ENCODE measurements around the gene GAP43.
A peak's percentile ranks its signal among the peaks of the same experiment; 100 is the strongest.

The GAP43 gene

GRCh38 chr3:115626721-115627120 is 3.4 kb downstream of the GAP43 start:
- no peak for DNase-seq (ENCODE audit: low read depth, low spot score)
- H3K27ac ChIP-seq: no peak overlapping the region

- no peak overlapping the region for H3K27ac ChIP-seq
- no peak for DNase-seq (ENCODE audit: low read depth, low spot score)
Observed at GRCh38 chr3:115627180-115628074, 4.1 kb downstream of the GAP43 start.

GRCh38 chr3:115628075-115628412 is 4.7 kb downstream of the GAP43 start:
- no peak for DNase-seq (ENCODE audit: low read depth, low spot score)
- no peak overlapping the region for H3K27ac ChIP-seq

- H3K27ac ChIP-seq: no peak overlapping the region
- no peak for DNase-seq (ENCODE audit: low read depth, low spot score)
Observed at GRCh38 chr3:115630850-115631249, 7.5 kb downstream of the GAP43 start.

DNA sequence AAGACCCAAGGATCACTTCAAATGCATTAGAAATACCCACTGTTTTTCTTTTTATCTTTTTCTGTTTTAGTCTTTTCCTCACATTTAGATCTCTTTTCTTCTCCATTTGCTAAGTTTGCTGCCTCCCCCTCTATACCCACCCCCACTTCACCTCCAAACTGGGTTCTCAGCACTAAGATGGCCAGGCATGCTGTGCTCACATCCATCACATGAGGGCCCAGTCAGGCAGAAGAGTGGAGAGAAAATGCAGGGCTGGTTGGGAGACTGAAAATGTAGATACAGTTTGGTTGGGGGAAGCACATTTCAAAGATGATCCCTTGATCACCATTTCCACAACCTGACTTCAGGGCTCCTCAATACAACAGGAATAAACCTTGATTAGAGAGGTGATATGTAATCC is 8.7 kb downstream of the GAP43 start:
- no peak overlapping the region for H3K27ac ChIP-seq
- no peak for DNase-seq (ENCODE audit: low read depth, low spot score)

DNA sequence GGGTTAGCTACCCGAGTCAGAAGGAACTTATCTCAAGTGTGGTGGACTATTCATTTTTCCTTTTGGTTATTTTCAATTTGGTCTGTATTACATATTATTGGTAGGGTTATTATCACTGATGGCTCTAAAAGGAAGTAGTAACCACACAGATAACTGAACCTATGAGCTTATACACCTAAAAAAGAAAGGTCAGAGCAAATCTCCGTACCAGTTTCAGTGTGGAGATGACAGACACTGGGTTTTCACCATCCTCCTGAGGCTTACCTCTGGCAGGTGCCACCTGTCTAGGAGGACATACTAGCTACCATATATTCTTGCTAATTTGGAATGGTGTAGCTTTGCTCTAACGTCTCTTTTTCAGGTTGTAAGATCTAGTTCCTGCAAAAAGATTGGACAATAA is 10.2 kb downstream of the GAP43 start:
- no peak for DNase-seq (ENCODE audit: low read depth, low spot score)
- H3K27ac ChIP-seq: no peak overlapping the region

DNA sequence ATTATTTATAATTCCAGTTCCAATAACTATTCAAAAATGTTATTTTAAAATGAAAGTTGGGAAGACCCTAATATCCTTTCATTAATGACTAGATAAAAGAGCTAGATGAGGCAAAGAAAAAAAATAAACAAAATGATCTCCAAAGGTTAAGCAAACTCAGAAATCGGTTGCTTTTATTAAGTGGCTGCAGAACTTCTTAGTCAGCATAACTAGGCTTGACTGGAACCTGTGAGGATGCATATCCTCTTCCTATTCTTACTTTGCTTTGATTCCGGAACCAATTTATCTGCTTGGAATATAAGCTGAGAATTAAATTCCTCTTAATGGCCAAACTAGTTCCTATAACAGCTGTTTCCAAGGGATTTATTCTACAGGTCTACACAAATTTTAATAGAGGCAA is 10.7 kb downstream of the GAP43 start:
- H3K27ac ChIP-seq: no peak overlapping the region
- no peak for DNase-seq (ENCODE audit: low read depth, low spot score)

DNA sequence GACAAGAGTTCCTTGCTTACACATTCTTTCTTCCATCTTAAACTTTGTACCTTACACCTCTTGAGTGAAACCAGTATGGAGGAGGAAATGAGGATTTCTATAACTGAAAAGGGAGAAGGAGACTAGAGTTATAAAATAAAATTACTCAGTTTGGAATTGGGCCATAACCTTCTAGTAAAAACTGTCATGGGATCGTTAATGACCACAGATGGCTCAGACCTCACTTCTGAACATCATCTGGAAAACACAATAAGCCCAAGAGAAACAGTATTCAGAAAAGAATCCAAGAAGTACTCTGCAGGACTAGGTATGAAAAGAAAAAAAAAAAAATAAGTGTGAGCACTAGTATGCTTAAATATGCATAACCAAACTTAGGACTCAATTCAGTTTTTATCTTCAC is 12.1 kb downstream of the GAP43 start:
- no peak overlapping the region for H3K27ac ChIP-seq
- DNase-seq (ENCODE audit: low read depth, low spot score): no peak

DNA sequence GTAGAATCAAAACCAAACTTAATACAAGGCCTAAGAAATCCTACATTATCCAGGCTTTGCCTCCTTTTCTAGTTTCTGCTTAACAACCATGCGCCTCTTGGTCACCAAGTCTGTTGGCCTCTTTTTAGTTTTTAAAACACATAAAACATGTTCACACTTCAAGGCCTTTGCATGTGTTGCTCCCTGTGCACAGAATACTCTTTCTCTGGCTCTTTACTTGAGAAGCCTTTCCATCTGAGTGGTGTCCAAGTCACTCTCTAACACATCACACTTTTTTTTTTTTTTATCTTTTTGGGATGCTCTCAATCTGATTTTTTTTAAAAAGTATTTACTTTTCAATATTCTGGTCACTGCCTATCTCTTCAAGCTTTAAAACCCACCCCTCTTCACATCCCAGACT is 14.9 kb downstream of the GAP43 start:
- no peak overlapping the region for H3K27ac ChIP-seq
- DNase-seq (ENCODE audit: low read depth, low spot score): no peak

DNA sequence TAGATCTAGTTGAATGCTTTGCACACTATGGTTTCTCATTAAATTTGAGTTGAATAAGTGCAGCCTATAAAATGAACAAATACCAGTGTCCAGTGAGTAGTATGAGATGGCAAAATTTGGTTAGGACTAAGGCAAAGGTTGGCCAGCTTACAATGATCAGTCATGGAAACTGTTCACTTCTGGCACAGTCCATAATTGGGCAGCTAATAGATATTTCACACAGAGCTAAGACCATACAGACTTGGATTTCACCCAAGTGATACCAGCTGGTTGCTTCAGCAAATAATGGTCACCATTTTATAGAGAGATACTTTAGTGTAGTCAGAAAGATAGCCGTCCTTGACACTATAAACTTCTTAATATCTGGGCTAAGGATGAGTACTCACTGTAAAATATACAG is 15.7 kb downstream of the GAP43 start:
- no peak overlapping the region for H3K27ac ChIP-seq
- no peak for DNase-seq (ENCODE audit: low read depth, low spot score)

- no peak for DNase-seq (ENCODE audit: low read depth, low spot score)
- H3K27ac ChIP-seq: no peak overlapping the region
Observed at GRCh38 chr3:115644391-115644790, 21.1 kb downstream of the GAP43 start.

DNA sequence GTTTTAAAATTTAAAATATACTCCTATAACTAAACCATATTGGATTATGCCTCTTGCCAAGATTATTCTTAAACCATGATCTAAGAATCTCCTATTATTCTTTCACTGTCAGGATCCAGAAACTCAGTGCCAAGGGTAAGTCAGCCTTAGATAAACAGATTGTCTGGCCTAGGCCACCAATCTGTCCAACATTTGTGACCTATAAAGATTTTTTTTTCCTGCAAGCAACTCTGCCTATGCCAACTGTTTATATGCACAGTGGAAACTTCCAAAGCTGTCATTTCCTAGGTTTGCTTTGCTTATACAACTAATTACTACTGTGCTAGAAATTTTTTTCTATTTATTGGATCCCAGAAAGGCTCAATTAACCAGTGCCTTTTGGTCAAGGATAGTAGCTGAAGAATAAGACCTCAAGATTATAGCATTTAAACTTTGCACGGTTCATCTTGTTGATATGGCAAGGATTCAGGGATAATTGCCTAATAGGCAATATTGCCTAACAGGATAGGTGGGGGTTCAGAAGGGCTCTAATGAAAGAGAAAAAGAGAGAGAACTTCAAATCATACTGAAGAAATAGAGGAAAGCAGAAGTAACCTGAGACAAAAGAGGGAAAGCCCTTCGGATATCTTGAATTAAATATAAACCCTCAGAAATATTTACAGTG is 22.8 kb downstream of the GAP43 start:
- DNase-seq (ENCODE audit: low read depth, low spot score): no peak
- H3K27ac ChIP-seq: no peak overlapping the region

GRCh38 chr3:115648559-115648958 is 25.2 kb downstream of the GAP43 start:
- no peak for DNase-seq (ENCODE audit: low read depth, low spot score)
- no peak overlapping the region for H3K27ac ChIP-seq

- no peak for DNase-seq (ENCODE audit: low read depth, low spot score)
- H3K27ac ChIP-seq: no peak overlapping the region
Observed at GRCh38 chr3:115651087-115651486, 27.8 kb downstream of the GAP43 start.

GRCh38 chr3:115651599-115651998 is 28.3 kb downstream of the GAP43 start:
- no peak for DNase-seq (ENCODE audit: low read depth, low spot score)
- no peak overlapping the region for H3K27ac ChIP-seq

DNA sequence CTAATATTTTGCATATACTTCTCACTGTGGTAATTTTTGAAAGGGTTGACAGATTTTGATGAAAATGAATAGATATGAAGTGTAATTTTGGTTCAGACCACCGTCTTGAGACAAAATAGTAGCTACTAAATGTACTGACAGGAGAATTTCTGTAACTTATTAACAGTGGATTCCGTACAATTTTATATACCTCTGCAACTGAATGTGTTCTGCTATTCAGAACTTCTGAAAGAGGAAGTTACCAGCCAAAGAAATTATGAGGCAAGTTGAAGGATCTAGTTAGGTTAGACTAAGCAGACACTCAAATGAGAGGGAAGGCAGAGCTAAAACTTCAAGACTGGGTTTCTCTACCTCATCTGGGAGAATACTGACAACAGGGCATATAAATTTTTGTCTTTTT is 29.4 kb downstream of the GAP43 start:
- no peak for DNase-seq (ENCODE audit: low read depth, low spot score)
- H3K27ac ChIP-seq: no peak overlapping the region

DNA sequence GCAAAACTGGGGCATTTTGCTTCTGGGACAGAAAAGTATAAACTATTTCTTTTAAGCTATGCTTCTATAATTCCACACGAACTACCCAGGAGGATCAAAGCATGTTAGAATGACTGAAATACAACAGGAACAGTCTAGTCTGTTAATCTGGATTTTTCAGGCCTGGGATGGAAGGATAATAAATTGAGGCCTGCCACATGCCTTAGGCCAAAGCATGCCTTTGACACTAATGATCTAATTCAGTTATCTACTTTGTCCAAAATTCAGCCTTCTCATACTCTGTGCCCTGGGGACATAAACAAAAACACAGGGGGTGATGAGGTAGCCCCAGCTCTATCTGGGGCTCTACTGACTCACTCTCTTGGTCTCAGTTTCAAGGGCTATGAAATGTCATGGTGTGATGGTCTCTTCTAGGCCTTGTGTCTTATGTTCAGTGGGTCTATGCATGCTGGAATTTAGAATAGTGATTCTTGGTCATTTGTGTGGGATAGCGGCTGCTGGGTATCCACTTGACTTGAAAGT is 32.5 kb downstream of the GAP43 start:
- H3K27ac ChIP-seq: no peak overlapping the region
- DNase-seq (ENCODE audit: low read depth, low spot score): no peak

GRCh38 chr3:115657168-115657567 is 33.9 kb downstream of the GAP43 start:
- no peak for DNase-seq (ENCODE audit: low read depth, low spot score)
- no peak overlapping the region for H3K27ac ChIP-seq

DNA sequence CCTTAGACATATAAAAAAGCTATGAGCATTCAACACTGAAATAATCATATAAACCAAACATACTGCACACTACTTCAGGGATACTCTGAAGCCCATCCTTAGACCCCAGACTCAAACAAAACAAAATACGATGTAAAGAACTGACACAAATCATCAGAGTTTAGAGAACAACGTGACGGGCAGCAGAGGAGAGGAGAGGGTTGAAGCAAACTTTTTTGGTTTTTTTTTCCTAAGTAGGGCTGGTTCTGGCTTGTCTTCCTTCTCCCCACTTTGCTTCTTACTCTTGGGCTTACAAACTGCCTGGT is 34.7 kb downstream of the GAP43 start:
- DNase-seq (ENCODE audit: low read depth, low spot score): no peak
- peak overlapping the region; percentile 49 for H3K27ac ChIP-seq

- DNase-seq (ENCODE audit: low read depth, low spot score): peak; percentile 6
- peak overlapping the region; percentile 49 for H3K27ac ChIP-seq
Observed at GRCh38 chr3:115658337-115659181, 35.2 kb downstream of the GAP43 start.
